ENCODE measurements around the gene DGKQ. TPM values are rescaled to one million over a fixed set of nuclear protein-coding genes. Genes with fewer than 3 reads are reported as not detected.

DGKQ gene
- total and polyA plus RNA-seq, 2 experiments from 2014 or later = 4.0 to 22.4 TPM

DNA sequence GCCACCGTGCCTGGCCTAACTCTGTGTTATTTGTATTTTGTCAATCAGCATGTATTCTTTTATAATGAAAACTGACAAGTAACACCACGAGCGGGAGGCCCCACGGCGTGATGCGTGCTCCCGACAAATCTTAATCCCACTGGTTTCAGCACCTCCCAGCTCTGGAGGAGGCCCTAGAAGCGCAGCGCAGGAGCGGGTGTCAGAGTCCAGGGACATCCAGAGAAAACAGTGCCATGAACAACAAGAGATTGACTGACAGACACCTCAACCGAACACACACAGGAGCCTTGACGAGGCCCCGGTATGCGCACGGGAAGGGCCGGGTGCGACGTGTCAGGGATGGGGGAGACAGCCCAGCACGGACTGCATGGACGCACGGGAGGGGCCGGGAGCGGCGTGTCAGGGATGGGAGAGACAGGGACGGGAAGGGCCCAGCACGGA is 64.2 kb downstream of the DGKQ start (continued):
- TF ChIP-seq, protein P1, sequence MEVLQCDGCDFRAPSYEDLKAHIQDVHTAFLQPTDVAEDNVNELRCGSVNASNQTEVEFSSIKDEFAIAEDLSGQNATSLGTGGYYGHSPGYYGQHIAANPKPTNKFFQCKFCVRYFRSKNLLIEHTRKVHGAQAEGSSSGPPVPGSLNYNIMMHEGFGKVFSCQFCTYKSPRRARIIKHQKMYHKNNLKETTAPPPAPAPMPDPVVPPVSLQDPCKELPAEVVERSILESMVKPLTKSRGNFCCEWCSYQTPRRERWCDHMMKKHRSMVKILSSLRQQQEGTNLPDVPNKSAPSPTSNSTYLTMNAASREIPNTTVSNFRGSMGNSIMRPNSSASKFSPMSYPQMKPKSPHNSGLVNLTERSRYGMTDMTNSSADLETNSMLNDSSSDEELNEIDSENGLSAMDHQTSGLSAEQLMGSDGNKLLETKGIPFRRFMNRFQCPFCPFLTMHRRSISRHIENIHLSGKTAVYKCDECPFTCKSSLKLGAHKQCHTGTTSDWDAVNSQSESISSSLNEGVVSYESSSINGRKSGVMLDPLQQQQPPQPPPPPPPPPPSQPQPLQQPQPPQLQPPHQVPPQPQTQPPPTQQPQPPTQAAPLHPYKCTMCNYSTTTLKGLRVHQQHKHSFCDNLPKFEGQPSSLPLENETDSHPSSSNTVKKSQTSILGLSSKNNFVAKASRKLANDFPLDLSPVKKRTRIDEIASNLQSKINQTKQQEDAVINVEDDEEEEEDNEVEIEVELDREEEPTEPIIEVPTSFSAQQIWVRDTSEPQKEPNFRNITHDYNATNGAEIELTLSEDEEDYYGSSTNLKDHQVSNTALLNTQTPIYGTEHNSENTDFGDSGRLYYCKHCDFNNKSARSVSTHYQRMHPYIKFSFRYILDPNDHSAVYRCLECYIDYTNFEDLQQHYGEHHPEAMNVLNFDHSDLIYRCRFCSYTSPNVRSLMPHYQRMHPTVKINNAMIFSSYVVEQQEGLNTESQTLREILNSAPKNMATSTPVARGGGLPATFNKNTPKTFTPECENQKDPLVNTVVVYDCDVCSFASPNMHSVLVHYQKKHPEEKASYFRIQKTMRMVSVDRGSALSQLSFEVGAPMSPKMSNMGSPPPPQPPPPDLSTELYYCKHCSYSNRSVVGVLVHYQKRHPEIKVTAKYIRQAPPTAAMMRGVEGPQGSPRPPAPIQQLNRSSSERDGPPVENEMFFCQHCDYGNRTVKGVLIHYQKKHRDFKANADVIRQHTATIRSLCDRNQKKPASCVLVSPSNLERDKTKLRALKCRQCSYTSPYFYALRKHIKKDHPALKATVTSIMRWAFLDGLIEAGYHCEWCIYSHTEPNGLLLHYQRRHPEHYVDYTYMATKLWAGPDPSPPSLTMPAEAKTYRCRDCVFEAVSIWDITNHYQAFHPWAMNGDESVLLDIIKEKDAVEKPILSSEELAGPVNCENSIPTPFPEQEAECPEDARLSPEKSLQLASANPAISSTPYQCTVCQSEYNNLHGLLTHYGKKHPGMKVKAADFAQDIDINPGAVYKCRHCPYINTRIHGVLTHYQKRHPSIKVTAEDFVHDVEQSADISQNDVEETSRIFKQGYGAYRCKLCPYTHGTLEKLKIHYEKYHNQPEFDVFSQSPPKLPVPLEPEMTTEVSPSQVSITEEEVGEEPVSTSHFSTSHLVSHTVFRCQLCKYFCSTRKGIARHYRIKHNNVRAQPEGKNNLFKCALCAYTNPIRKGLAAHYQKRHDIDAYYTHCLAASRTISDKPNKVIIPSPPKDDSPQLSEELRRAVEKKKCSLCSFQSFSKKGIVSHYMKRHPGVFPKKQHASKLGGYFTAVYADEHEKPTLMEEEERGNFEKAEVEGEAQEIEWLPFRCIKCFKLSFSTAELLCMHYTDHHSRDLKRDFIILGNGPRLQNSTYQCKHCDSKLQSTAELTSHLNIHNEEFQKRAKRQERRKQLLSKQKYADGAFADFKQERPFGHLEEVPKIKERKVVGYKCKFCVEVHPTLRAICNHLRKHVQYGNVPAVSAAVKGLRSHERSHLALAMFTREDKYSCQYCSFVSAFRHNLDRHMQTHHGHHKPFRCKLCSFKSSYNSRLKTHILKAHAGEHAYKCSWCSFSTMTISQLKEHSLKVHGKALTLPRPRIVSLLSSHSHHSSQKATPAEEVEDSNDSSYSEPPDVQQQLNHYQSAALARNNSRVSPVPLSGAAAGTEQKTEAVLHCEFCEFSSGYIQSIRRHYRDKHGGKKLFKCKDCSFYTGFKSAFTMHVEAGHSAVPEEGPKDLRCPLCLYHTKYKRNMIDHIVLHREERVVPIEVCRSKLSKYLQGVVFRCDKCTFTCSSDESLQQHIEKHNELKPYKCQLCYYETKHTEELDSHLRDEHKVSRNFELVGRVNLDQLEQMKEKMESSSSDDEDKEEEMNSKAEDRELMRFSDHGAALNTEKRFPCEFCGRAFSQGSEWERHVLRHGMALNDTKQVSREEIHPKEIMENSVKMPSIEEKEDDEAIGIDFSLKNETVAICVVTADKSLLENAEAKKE (CRISPR knock-in tag; IDR thresholded peaks at IDR 0.05) = no peak
- TF ChIP-seq ZNF114 (CRISPR knock-in tag; IDR thresholded peaks at IDR 0.05) = no peak
- TF ChIP-seq POLR2AphosphoS5 (IDR thresholded peaks at IDR 0.05; ENCODE audit: low read depth) = no peak
- TF ChIP-seq, protein P2, sequence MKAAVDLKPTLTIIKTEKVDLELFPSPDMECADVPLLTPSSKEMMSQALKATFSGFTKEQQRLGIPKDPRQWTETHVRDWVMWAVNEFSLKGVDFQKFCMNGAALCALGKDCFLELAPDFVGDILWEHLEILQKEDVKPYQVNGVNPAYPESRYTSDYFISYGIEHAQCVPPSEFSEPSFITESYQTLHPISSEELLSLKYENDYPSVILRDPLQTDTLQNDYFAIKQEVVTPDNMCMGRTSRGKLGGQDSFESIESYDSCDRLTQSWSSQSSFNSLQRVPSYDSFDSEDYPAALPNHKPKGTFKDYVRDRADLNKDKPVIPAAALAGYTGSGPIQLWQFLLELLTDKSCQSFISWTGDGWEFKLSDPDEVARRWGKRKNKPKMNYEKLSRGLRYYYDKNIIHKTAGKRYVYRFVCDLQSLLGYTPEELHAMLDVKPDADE (IDR thresholded peaks at IDR 0.05) = no peak
- TF ChIP-seq EZH2 (IDR thresholded peaks at IDR 0.05; ENCODE audit: low read depth, unreplicated experiment) = no peak

Other genes starting within 250 kb of the DGKQ start
- gene CPLX1, start 147.4 kb downstream of the DGKQ start, total RNA-seq (2014; rRNA removed; shearing (Covaris generic)) = 0.58 and 0.97 TPM in 2 replicates
- gene CPLX1, start 147.4 kb downstream of the DGKQ start, polyA plus RNA-seq (2016; fragmentation: Nextera tagmentation; extraction: Ambion mirVana) = 0.86 and 1.1 TPM in 2 replicates
- 88.6 and 124 TPM in 2 replicates for gene GAK, start 41.3 kb downstream of the DGKQ start, total RNA-seq (2014; rRNA removed; shearing (Covaris generic))
- 47.9 and 48.5 TPM in 2 replicates for gene GAK, start 41.3 kb downstream of the DGKQ start, polyA plus RNA-seq (2016; fragmentation: Nextera tagmentation; extraction: Ambion mirVana)
- 4.2 and 11.4 TPM in 2 replicates for gene TMEM175, start 41.1 kb downstream of the DGKQ start, total RNA-seq (2014; rRNA removed; shearing (Covaris generic))
- gene TMEM175, start 41.1 kb downstream of the DGKQ start, polyA plus RNA-seq (2016; fragmentation: Nextera tagmentation; extraction: Ambion mirVana) = 6.5 and 8.0 TPM in 2 replicates
- 0.62 and 6.1 TPM in 2 replicates for gene IDUA, start 13.5 kb upstream of the DGKQ start, total RNA-seq (2014; rRNA removed; shearing (Covaris generic))
- gene IDUA, start 13.5 kb upstream of the DGKQ start, polyA plus RNA-seq (2016; fragmentation: Nextera tagmentation; extraction: Ambion mirVana) = 0.80 and 1.3 TPM in 2 replicates
- gene SLC26A1, start 19.8 kb upstream of the DGKQ start, total RNA-seq (2014; rRNA removed; shearing (Covaris generic)) = 0.10 and 0.16 TPM in 2 replicates
- gene SLC26A1, start 19.8 kb upstream of the DGKQ start, polyA plus RNA-seq (2016; fragmentation: Nextera tagmentation; extraction: Ambion mirVana) = 0.07 and 0.27 TPM in 2 replicates
- gene FGFRL1, start 38.1 kb upstream of the DGKQ start, total RNA-seq (2014; rRNA removed; shearing (Covaris generic)) = 28.6 and 35.8 TPM in 2 replicates
- 7.0 and 7.3 TPM in 2 replicates for gene FGFRL1, start 38.1 kb upstream of the DGKQ start, polyA plus RNA-seq (2016; fragmentation: Nextera tagmentation; extraction: Ambion mirVana)
- gene RNF212, start 140.0 kb upstream of the DGKQ start, total RNA-seq (2014; rRNA removed; shearing (Covaris generic)) = 11.8 and 20.6 TPM in 2 replicates
- 17.0 and 19.7 TPM in 2 replicates for gene RNF212, start 140.0 kb upstream of the DGKQ start, polyA plus RNA-seq (2016; fragmentation: Nextera tagmentation; extraction: Ambion mirVana)
- 2.1 and 2.2 TPM in 2 replicates for gene SPON2, start 199.0 kb upstream of the DGKQ start, total RNA-seq (2014; rRNA removed; shearing (Covaris generic))
- gene SPON2, start 199.0 kb upstream of the DGKQ start, polyA plus RNA-seq (2016; fragmentation: Nextera tagmentation; extraction: Ambion mirVana) = 1.2 and 2.4 TPM in 2 replicates

Measured in GM23338 (cell line).